GM12864 (cell line): Measurements from ENCODE around the gene TPO.
"Not testable (repeated sequence)": the region's sequence is repeated elsewhere in the genome, so short reads cannot be mapped to it uniquely, and the experiment has no call there.

ENCODE experiments used
- DNase-seq: peaks from one replicate; pipeline ENCODE4 v3.0.0-alpha.2; 2011; ENCODE audit warnings: low read depth
- H3K4me3 ChIP-seq: 2 replicates; pipeline ENCODE4 v1.5.1; 2011; ENCODE audit warnings: mild to moderate bottlenecking, low read depth, low read length, control low read depth
- TF ChIP-seq, protein P1 (sequence below): IDR thresholded peaks from 2 replicates; pipeline ENCODE4 v1.5.1; 2011; ENCODE audit warnings: low read depth, mild to moderate bottlenecking, moderate library complexity, low read length, control low read depth, inconsistent platforms; ENCODE audit errors: missing control alignments

TPO gene

GRCh38 chr2:1374287-1374686 is 39.0 kb upstream of the TPO start:
- no peak overlapping the region for H3K4me3 ChIP-seq
- TF ChIP-seq, protein P1, sequence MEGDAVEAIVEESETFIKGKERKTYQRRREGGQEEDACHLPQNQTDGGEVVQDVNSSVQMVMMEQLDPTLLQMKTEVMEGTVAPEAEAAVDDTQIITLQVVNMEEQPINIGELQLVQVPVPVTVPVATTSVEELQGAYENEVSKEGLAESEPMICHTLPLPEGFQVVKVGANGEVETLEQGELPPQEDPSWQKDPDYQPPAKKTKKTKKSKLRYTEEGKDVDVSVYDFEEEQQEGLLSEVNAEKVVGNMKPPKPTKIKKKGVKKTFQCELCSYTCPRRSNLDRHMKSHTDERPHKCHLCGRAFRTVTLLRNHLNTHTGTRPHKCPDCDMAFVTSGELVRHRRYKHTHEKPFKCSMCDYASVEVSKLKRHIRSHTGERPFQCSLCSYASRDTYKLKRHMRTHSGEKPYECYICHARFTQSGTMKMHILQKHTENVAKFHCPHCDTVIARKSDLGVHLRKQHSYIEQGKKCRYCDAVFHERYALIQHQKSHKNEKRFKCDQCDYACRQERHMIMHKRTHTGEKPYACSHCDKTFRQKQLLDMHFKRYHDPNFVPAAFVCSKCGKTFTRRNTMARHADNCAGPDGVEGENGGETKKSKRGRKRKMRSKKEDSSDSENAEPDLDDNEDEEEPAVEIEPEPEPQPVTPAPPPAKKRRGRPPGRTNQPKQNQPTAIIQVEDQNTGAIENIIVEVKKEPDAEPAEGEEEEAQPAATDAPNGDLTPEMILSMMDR, result no peak
- no peak for DNase-seq

DNA sequence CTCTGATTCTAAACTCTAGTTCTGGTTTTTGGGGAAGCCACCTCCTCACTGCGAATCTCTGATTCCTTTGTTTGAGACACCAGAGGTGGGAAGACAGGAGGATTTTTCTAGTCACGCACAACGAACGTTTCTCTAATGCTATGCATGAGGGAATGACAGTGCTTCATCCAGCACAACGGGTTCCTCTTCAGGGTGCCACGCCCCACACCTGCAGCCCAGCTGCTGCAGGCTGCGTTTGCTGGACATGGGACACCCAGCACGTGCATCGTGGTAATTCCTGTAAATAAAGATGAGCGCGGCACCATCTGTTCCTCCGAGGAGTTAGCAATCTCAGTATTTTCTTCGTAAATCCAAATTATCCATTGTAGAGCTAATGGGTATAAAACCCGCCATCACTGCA is 37.5 kb upstream of the TPO start:
- TF ChIP-seq, protein P1, result no peak
- no peak overlapping the region for H3K4me3 ChIP-seq
- no peak for DNase-seq

DNA sequence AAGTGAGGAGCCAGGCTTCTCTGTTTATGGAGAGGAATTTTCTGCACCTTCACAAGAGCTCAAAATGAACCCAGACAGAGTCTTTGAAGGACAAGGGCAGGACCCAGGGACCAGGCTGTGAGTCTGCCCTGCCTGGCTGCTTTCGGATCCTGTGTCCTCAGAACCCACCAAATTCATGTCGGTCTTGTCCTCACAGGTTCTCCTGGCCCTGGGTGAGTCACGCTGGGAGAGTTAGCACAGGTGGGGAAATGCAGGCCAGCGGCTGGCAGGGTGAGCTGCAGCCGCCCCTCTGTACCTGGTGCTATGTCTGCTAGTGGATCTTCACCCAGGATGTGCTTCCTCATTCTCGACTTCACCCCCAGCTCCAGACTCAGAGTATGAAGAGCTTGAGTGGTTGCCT is 35.8 kb upstream of the TPO start:
- H3K4me3 ChIP-seq, result no peak overlapping the region
- no peak for DNase-seq
- TF ChIP-seq, protein P1, result no peak

- TF ChIP-seq, protein P1, result no peak
Measured at GRCh38 chr2:1378456-1379150, 34.7 kb upstream of the TPO start.

DNA sequence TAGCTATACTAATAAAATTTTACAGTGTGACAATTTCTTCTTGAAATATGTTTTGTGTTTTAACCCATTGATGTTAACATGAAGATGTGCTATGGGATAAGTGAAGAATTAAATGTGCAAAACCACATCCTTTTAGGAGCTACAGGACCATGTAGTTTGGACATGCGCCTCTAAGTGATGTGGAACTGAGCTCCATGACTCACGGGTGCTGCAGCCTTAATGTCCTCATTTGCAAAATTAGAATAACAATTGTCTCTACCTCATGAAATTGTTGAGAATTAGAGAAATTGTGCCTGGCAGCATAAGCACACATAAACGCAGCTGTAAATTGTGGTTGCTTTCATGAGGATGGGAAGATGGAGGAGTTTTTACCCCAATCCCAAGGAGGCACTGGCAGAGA is 31.6 kb upstream of the TPO start:
- H3K4me3 ChIP-seq, result no peak overlapping the region
- DNase-seq, result no peak
- TF ChIP-seq, protein P1, result no peak

More at GRCh38 chr2:1378456-1379150, 34.7 kb upstream of the TPO start:
- no peak overlapping the region for H3K4me3 ChIP-seq
- no peak for DNase-seq

- DNase-seq, H3K4me3 ChIP-seq: not testable (repeated sequence)
Measured at GRCh38 chr2:1387954-1388725, 25.1 kb upstream of the TPO start.

- not testable (repeated sequence) for H3K4me3 ChIP-seq, DNase-seq
Measured at GRCh38 chr2:1390118-1390517, 23.1 kb upstream of the TPO start.

- H3K4me3 ChIP-seq, result no peak overlapping the region
- no peak for DNase-seq
- TF ChIP-seq, protein P1, result no peak
Measured at GRCh38 chr2:1393321-1393720, 19.9 kb upstream of the TPO start.
